ENCODE results near the gene FAM210B.

- TF ChIP-seq CTCF (IDR thresholded peaks at IDR 0.05) (no peak), POLR2A (IDR thresholded peaks at IDR 0.05) (no peak)
These were observed 4.1 kb downstream of the FAM210B start for GRCh38 chr20:56362833-56363413.
